ENCODE results near the gene LAMC2.

Gene LAMC2

DNA sequence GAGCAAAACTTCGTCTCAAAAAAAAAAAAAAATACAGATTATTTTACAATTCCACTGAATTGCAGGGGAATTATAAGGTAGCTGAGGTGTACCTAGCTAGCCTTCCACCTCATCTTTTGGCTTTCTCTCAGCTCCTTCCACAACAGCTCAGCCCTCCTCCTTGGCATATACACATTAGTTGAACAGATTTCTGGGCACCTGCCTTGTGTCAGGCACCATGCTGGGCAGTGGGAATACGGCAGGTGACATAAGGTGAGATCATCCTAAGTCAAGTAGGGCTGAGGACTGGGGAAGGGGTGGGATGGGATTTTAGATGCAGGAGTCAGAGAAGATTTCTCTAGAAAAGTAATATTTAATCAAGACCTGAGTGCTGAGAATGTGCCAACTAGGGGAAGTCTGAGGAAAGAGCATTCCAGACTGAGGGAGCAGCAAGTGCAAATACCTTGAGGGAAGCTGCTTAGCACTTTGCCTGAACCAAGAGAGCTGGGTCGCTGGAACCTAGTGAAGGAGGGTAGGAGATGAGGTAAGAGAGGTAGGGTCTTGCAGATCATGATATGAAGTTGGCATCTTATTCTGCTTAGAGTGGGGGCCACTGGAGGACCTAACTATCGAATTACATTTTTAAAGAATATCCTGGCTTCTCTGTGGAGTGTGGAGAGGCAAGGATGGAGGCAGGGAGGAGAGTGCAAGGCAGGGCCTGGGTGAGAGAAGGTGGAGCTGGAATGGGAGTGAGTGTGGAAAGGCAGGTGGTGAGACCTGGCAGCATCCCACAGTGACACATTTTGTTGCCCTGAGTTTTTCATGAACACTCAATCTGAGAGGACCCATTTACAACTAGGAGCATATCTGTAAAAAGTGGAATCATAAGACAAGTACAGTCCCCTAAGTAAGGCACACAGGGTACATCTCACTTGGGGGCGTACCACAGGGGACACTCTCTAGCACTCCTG, 28.2 kb downstream of the LAMC2 start:
- DNase-seq (ENCODE audit: low read depth) = no peak

- no peak for DNase-seq (ENCODE audit: low read depth)
Observed at GRCh38 chr1:183215076-183215720, 29.1 kb downstream of the LAMC2 start.

- DNase-seq (ENCODE audit: low read depth) = no peak
Observed at GRCh38 chr1:183215936-183216335, 29.9 kb downstream of the LAMC2 start.

GRCh38 chr1:183218027-183218618, 32.1 kb downstream of the LAMC2 start:
- no peak for DNase-seq (ENCODE audit: low read depth)

GRCh38 chr1:183218971-183219615, 33.0 kb downstream of the LAMC2 start:
- no peak for DNase-seq (ENCODE audit: low read depth)

DNA sequence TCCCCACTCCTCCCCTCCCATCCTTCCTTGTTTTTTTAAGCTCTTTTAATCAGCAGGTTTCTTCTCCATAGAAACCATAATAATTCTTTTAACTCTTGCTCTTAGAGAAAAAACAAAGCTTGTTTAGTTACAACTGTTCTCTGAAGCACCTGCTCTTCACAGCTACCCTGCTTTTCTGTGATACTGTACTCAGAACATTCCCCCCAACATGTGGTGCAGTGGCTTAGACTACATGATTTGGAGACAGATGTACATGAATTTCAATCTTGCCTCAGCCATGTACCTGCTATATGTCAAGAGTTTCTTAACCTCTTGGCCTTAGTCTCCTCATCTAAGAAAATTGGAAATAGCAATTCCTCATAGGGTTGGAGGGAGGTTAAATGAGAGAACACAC, 33.5 kb downstream of the LAMC2 start:
- no peak for DNase-seq (ENCODE audit: low read depth)

DNA sequence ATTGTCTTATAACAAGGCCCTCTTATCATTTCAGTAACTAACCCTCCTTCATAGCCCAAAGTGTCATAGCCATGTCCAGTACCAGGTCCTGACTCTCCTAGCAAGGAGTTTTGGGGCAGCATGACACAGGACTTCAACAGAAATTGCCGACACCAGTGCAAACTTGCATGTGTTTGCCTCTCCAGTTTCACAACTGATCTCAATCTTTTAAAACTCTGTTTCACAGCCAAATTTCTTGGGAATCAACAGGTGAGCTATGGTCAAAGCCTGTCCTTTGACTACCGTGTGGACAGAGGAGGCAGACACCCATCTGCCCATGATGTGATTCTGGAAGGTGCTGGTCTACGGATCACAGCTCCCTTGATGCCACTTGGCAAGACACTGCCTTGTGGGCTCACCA, 36.8 kb downstream of the LAMC2 start:
- DNase-seq (ENCODE audit: low read depth) = no peak

DNA sequence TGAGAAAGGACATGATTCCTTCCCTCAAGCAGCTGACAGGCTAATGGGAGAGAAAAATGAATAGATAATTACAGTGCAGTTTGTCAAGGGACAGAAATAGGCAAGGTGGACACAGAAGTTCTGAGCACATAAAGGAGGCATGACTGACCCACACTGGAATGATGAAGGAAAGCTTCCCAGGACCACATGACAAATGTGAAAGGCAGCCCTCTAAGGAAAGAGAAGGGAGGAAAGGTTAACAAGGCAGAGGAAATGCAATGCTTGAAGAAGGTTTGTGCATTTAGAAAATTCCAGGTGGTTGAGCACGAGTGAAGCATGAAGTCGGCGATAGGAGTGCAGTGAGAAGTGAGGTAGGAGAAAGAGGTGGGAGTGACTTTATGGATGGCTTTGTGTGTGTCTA, 37.4 kb downstream of the LAMC2 start:
- DNase-seq (ENCODE audit: low read depth) = no peak

- no peak for DNase-seq (ENCODE audit: low read depth)
Observed at GRCh38 chr1:183226361-183226760, 40.3 kb downstream of the LAMC2 start.

DNA sequence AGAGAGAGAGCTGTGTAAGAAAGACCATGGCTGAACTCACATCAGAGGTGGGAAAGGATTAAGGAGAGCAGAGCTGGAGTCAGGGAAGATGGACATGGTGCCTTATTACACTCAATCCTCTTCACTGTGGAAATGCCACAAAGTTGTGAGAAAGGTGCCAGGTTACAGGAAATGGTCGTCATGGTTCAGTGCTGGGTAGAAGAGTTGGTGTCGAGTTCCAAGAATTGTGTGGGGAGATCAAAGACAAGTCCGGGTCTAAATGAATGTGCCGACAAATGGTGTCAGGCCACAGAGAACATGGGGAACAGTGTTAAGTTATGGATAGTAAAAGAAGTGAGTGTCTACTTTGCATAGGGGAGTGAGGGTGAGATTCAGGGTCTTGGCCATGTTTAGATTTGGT, 40.9 kb downstream of the LAMC2 start:
- DNase-seq (ENCODE audit: low read depth) = no peak

GRCh38 chr1:183227422-183228346, 41.6 kb downstream of the LAMC2 start:
- no peak for DNase-seq (ENCODE audit: low read depth)

- DNase-seq (ENCODE audit: low read depth) = no peak
Observed at GRCh38 chr1:183228347-183229220, 42.5 kb downstream of the LAMC2 start.

- DNase-seq (ENCODE audit: low read depth) = no peak
Observed at GRCh38 chr1:183230413-183230812, 44.3 kb downstream of the LAMC2 start.

- no peak for DNase-seq (ENCODE audit: low read depth)
Observed at GRCh38 chr1:183231545-183231944, 45.5 kb downstream of the LAMC2 start.

DNA sequence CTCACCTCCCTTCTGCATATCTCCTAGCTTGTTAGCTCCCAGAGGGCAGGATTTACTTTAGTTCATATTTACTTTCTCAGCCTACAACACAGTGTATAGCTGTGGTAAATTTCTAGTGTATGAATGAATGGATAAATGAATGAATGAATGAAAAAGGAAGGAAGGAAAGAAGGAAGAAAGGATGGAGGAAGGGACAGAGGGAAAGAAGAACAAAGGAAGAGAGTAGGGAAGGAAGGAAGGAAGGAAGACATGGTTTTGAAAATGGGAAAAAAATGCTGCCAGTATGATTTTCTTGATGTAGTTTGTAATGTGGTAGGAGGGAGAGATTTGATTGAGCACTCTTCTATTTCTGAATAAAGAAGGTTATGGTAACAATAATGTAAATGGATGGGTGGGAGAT, 47.0 kb downstream of the LAMC2 start:
- no peak for DNase-seq (ENCODE audit: low read depth)

- DNase-seq (ENCODE audit: low read depth) = peak; percentile 91
Observed at GRCh38 chr1:183234660-183235476, 48.8 kb downstream of the LAMC2 start.

- no peak for DNase-seq (ENCODE audit: low read depth)
Observed at GRCh38 chr1:183235503-183235902, 49.4 kb downstream of the LAMC2 start.

- no peak for DNase-seq (ENCODE audit: low read depth)
Observed at GRCh38 chr1:183236158-183236725, 50.2 kb downstream of the LAMC2 start.

DNA sequence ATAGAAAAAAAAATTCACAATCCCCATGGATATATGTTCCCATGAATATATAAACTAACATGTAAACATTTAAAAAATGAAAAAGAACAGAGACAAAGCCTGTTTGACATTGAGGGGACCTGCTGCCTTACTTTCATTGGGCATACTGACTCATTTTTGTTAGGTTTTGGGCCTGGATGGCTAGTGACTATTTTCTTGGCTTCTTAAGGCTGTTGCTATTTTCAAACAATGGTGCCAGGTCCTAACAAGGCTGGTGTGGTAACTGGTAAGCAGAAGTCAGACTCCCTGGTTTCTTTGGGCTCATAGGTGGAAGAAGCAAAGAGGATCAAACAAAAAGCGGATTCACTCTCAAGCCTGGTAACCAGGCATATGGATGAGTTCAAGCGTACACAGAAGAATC, 51.0 kb downstream of the LAMC2 start:
- DNase-seq (ENCODE audit: low read depth) = no peak

Data from HS-5 (cell line).